HepG2 (cell line): Measurements from ENCODE around the gene DENND5B. TPM values are rescaled to one million over a fixed set of nuclear protein-coding genes. Genes with fewer than 3 reads are reported as not detected.
A peak's percentile ranks its signal among the peaks of the same experiment; 100 is the strongest.

Experiments
- ATAC-seq: fragments of 200-7000 bp; cut with Tn5 transposase; 3 replicates; pipeline ENCODE4 v1.9.1; 2020; ENCODE audit warnings: mild to moderate bottlenecking, moderate library complexity
- BruUV-seq: library from RNA; stranded (reverse); fragments of 400-500 nt; replicated peaks from 2 replicates; lab custom pipeline; 2021; lab: Mats Ljungman, UMichigan
- CTCF ChIA-PET: fragments of 300-600 bp; formaldehyde crosslinking; extraction: SDS; loops from one replicate; lab custom pipeline; 2021; ENCODE audit warnings: low total read pairs, inconsistent platforms, low intra/inter-chr PET ratio; lab: Yijun Ruan, JAX
- POLR2A ChIA-PET: fragments of 350-600 bp; sonication (Branson Sonifier 250); formaldehyde crosslinking; loops from one replicate; lab custom pipeline; 2020; ENCODE audit warnings: antibody characterized with exemption, inconsistent platforms; lab: Yijun Ruan, JAX
- DNase-seq: peaks from one replicate; pipeline ENCODE4 v3.0.0-alpha.2; 2015; ENCODE audit warnings: low spot score
- FAIRE-seq: peaks from 3 replicates; lab custom pipeline; 2011; peaks lifted over from hg19 to GRCh38; lab: Jason Lieb, UNC
- H2AFZ ChIP-seq: one replicate; pipeline ENCODE4 v1.6.1; 2011; ENCODE audit warnings: low read length, inconsistent platforms
- H3K27ac ChIP-seq: fragments of 300-600 bp; 3 replicates; pipeline ENCODE4 v1.8.0; 2011; ENCODE audit warnings: mixed run types, mild to moderate bottlenecking, mixed read lengths, low read length, inconsistent platforms; ENCODE audit not compliant: insufficient read depth; ENCODE audit errors: extremely low read length
- H3K27me3 ChIP-seq, 2 experiments: fragments of 200-600 bp in 1 of 2; 2 replicates in 1 of 2; 3 replicates in 1 of 2; pipeline versions ENCODE4 v1.6.0 to v1.8.0; 2011; ENCODE audit warnings: low read length in 2 of 2, mild to moderate bottlenecking in 2 of 2, moderate library complexity in 2 of 2, inconsistent platforms in 1 of 2; ENCODE audit not compliant: insufficient read depth in 2 of 2, control insufficient read depth in 1 of 2
- H3K36me3 ChIP-seq, 2 experiments: fragments of 200-600 bp in 1 of 2; replicated peaks in 1 of 2; 2 replicates in 1 of 2; 3 replicates in 1 of 2; pipeline versions ENCODE4 v1.5.1 to v1.8.0; 2011; ENCODE audit warnings: low read length in 2 of 2, inconsistent platforms in 1 of 2; ENCODE audit not compliant: insufficient read depth in 2 of 2, control insufficient read depth in 1 of 2
- H3K4me1 ChIP-seq: 2 replicates; pipeline ENCODE4 v1.5.1; 2012; ENCODE audit warnings: low read length, inconsistent platforms; ENCODE audit not compliant: insufficient read depth
- H3K4me2 ChIP-seq: 2 replicates; pipeline ENCODE4 v1.6.0; 2011; ENCODE audit warnings: low read depth, low read length, inconsistent platforms
- H3K4me3 ChIP-seq, 3 experiments: fragments of 200-600 bp in 1 of 3; sonication (generic), shearing (Covaris generic) in 1 of 3; replicated peaks in 1 of 3; 2 replicates each; pipeline ENCODE4 v1.5.1; 2011 to 2016; ENCODE audit warnings: low read length in 3 of 3, inconsistent platforms in 2 of 3, low read depth in 2 of 3, mild to moderate bottlenecking in 2 of 3, control low read depth in 1 of 3, mixed read lengths in 1 of 3; ENCODE audit not compliant: insufficient read depth in 1 of 3
- H3K79me2 ChIP-seq: one replicate; pipeline ENCODE4 v1.6.1; 2011; ENCODE audit warnings: low read length, inconsistent platforms; ENCODE audit not compliant: insufficient read depth
- H3K9ac ChIP-seq: 2 replicates; pipeline ENCODE4 v1.6.0; 2011; ENCODE audit warnings: mild to moderate bottlenecking, low read depth, low read length, inconsistent platforms; ENCODE audit not compliant: insufficient read depth
- H3K9me3 ChIP-seq: 2 replicates; pipeline ENCODE4 v1.5.1; 2012; ENCODE audit warnings: mild to moderate bottlenecking, low read length
- H4K20me1 ChIP-seq: 2 replicates; pipeline ENCODE4 v1.6.0; 2011; ENCODE audit warnings: inconsistent platforms, mild to moderate bottlenecking, low read length, moderate library complexity; ENCODE audit not compliant: insufficient read depth
- ASH2L ChIP-seq: fragments of 300-600, 200-600 bp; sonication (generic); IDR thresholded peaks from 2 replicates; pipeline ENCODE4 v1.7.0; 2017; ENCODE audit warnings: low read depth, mild to moderate bottlenecking, moderate library complexity, mixed read lengths, low read length; ENCODE audit not compliant: insufficient read length
- CREB1 ChIP-seq, 2 experiments: fragments of 450-650 bp in 1 of 2; IDR thresholded peaks; 2 replicates each; pipeline ENCODE4 v1.6.1; 2016 to 2017; ENCODE audit warnings: control low read depth in 1 of 2, mild to moderate bottlenecking in 1 of 2, missing compliant biosample characterization in 1 of 2, missing genetic modification characterization in 1 of 2
- FOXK2 ChIP-seq: fragments of 450-650 bp; IDR thresholded peaks from 2 replicates; pipeline ENCODE4 v1.6.1; 2016
- PAXIP1 ChIP-seq: sonication (generic); formaldehyde crosslinking; conservative IDR thresholded peaks from 2 replicates; pipeline ENCODE4 v1.4.0; 2020; ENCODE audit warnings: mild to moderate bottlenecking, missing genetic modification reagents, moderate library complexity
- POLR2G ChIP-seq: fragments of 200-400 bp; formaldehyde crosslinking; IDR thresholded peaks from 2 replicates; pipeline ENCODE4 v1.6.1; 2018; ENCODE audit warnings: mild to moderate bottlenecking, low read depth, low read length, moderate library complexity
- SOX13 ChIP-seq, 3 experiments: fragments of 450-650 bp in 1 of 3; sonication (generic) in 1 of 3; formaldehyde crosslinking in 1 of 3; IDR thresholded peaks in 2 of 3; conservative IDR thresholded peaks in 1 of 3; 2 replicates each; pipeline versions ENCODE4 v1.5.0 to v1.6.1; 2016 to 2020; ENCODE audit warnings: antibody characterized with exemption in 1 of 3, mild to moderate bottlenecking in 1 of 3, missing compliant biosample characterization in 1 of 3, missing genetic modification reagents in 1 of 3, moderate library complexity in 1 of 3
- ZNF343 ChIP-seq: sonication (generic); formaldehyde crosslinking; IDR thresholded peaks from 2 replicates; pipeline ENCODE4 v1.4.0; 2020; ENCODE audit warnings: mild to moderate bottlenecking, missing genetic modification reagents
- WGBS: methylation state at CpG from one replicate; pipeline ENCODE4 v1.1.6; 2017; ENCODE audit warnings: low lambda C conversion rate; 5-methylcytosine and 5-hydroxymethylcytosine counted together
- in situ Hi-C: cut with HindIII; loops from 2 replicates; pipeline ENCODE4 v1.10.0; 2017; ENCODE audit warnings: low pct_unique_long_range_greater_than_20kb; ENCODE audit not compliant: extremely low pct_ligation_motif_present
- intact Hi-C: fragments of 100-400 bp; cut with micrococcal nuclease; formaldehyde crosslinking; loops from one replicate; pipeline ENCODE4 v1.10.0; 2022; ENCODE audit not compliant: unreplicated experiment
- polyA plus RNA-seq, 8 experiments: library from polyadenylated mRNA; depleted of rRNA in 3 of 8; stranded (reverse) in 7 of 8; unstranded in 1 of 8; fragments of >200 nt; fragmentation: Illumina TruSeq in 4 of 8; extraction: Trizol in 4 of 8; gene quantifications; 2 replicates each; pipeline versions ENCODE4 v1.2.1 to v1.2.3, GENCODE V29; 2011 to 2016; ENCODE audit warnings: low read depth in 4 of 8, missing spikeins in 1 of 8, mixed read lengths in 1 of 8; ENCODE audit not compliant: insufficient read depth in 1 of 8
- total RNA-seq, 5 experiments: library from RNA; depleted of rRNA; stranded (reverse); fragments of >200 nt; fragmentation: Illumina TruSeq; extraction: Trizol; gene quantifications; 2 replicates each; pipeline ENCODE4 v1.2.3, GENCODE V29; 2016; ENCODE audit warnings: low read depth in 1 of 5

DENND5B gene
- total and polyA plus RNA-seq, 2 of the 13 experiments (the other 11 are each of a cell fraction or from before 2014, with no cell fraction given) = 14.7 to 18.7 TPM

GRCh38 chr12:31371256-31371620 is 219.7 kb downstream of the DENND5B start:
- Histone ChIP-seq H3K4me2 (peak overlapping the region; percentile 89), H3K36me3 (no peaks in the 10 kb centered on the region), H3K9ac (peak overlapping the region; percentile 58; the same call in 1 of the 2 replicates), H3K4me3 (peak overlapping the region; percentile 54 to 59 (median 57); a peak in 5 of 6 replicates), H3K27ac (peak overlapping the region; percentile 58), H3K27me3 (no peaks in the 10 kb centered on the region), H3K79me2 (no peaks in the 10 kb centered on the region), H4K20me1 (no peaks in the 10 kb centered on the region), H2AFZ (no peak overlapping the region), H3K9me3 (no peaks in the 10 kb centered on the region), H3K4me1 (peaks cover 37% of the 10 kb centered on the region)
- in situ Hi-C loops (no loop called here), intact Hi-C loops (no loop called here)
- FAIRE-seq (peak; percentile 4), ATAC-seq (no peak; the same call in none of the 3 replicates), DNase-seq (peak; percentile 39)
- no TSS peak for BruUV-seq
- 0 out of 2 replicates have a peak, but pooled peaks have one; percentile 1 for TF ChIP-seq PAXIP1 (CRISPR knock-in tag)
- no peak for TF ChIP-seq SOX13 (IDR thresholded peaks at IDR 0.05)
- peak in 1 of 2 experiments; percentile 14; a peak in 1 of 4 replicates for TF ChIP-seq SOX13 (CRISPR knock-in tag; conservative IDR thresholded peaks at IDR 0.05 in 1 of 2, IDR thresholded peaks at IDR 0.05 in 1 of 2)
- peak; percentile 54 for TF ChIP-seq ASH2L
- TF ChIP-seq ZNF343 (CRISPR knock-in tag) = 0 out of 2 replicates have a peak, but pooled peaks have one; percentile 14
- TF ChIP-seq CREB1 (IDR thresholded peaks at IDR 0.05) = no peak
- TF ChIP-seq CREB1 (CRISPR knock-in tag; IDR thresholded peaks at IDR 0.05) = 0 out of 2 replicates have a peak, but pooled peaks have one; percentile 6
- TF ChIP-seq POLR2G = no peak
- TF ChIP-seq FOXK2 = no peak
- 0% methylated on average over 2 of the region's 2 CpGs for WGBS
- ChIA-PET CTCF (no interaction called here), POLR2A (interaction anchor here (1.2 to 1.7 kb wide), 6 partner anchors 9 to 45 kb away, joined by 3 to 36 read pairs (median 6); partner anchors contain the start of gene SINHCAF)
